SK-N-SH treated with all-trans-retinoic acid at 6 μM for 48 hours (cell line): ENCODE results near the gene ZNF584.

Experiments
- ATAC-seq: fragments of 200-7000 bp; cut with Tn5 transposase; 3 replicates; pipeline ENCODE4 v1.9.1; 2020; ENCODE audit warnings: mild to moderate bottlenecking, moderate library complexity
- ARNTL ChIP-seq: fragments of 450-650 bp; formaldehyde crosslinking; IDR thresholded peaks from 2 replicates; pipeline ENCODE4 v1.5.0; 2020; ENCODE audit warnings: low read depth, mild to moderate bottlenecking, moderate library complexity, borderline replicate concordance
- BACH2 ChIP-seq: fragments of 250-450 bp; sonication (Bioruptor Pico); IDR thresholded peaks from 2 replicates; pipeline ENCODE4 v1.9.0; 2021; ENCODE audit warnings: mild to moderate bottlenecking, borderline replicate concordance
- CREB5 ChIP-seq: fragments of 250-450 bp; sonication (Bioruptor Pico); IDR thresholded peaks from 2 replicates; pipeline ENCODE4 v1.5.1; 2020; ENCODE audit warnings: low read depth, mild to moderate bottlenecking, moderate library complexity
- CSDC2 ChIP-seq: fragments of 250-450 bp; sonication (Bioruptor Pico); IDR thresholded peaks from 2 replicates; pipeline ENCODE4 v1.5.0; 2020; ENCODE audit warnings: mild to moderate bottlenecking, moderate library complexity
- CSRNP3 ChIP-seq: fragments of 250-450 bp; sonication (Bioruptor Pico); IDR thresholded peaks from 2 replicates; pipeline ENCODE4 v1.5.1; 2021; ENCODE audit warnings: mild to moderate bottlenecking, moderate library complexity
- ESRRG ChIP-seq: fragments of 250-450 bp; sonication (Bioruptor Pico); IDR thresholded peaks from 2 replicates; pipeline ENCODE4 v1.6.1; 2021; ENCODE audit warnings: mild to moderate bottlenecking
- GLIS3 ChIP-seq: fragments of 250-450 bp; sonication (Bioruptor Pico); IDR thresholded peaks from 2 replicates; pipeline ENCODE4 v1.5.0; 2020; ENCODE audit warnings: mild to moderate bottlenecking, moderate library complexity
- ISL1 ChIP-seq: fragments of 250-450 bp; sonication (Bioruptor Pico); IDR thresholded peaks from 2 replicates; pipeline ENCODE4 v2.1.2; 2022; ENCODE audit warnings: mild to moderate bottlenecking, moderate library complexity
- PATZ1 ChIP-seq: fragments of 250-450 bp; sonication (Bioruptor Pico); IDR thresholded peaks from 2 replicates; pipeline ENCODE4 v1.8.0; 2020; ENCODE audit warnings: mild to moderate bottlenecking, moderate library complexity, borderline replicate concordance
- POU6F1 ChIP-seq: fragments of 250-450 bp; sonication (Bioruptor Pico); IDR thresholded peaks from 2 replicates; pipeline ENCODE4 v1.8.0; 2021; ENCODE audit warnings: low read depth, mild to moderate bottlenecking, moderate library complexity, borderline replicate concordance
- PPARA ChIP-seq: fragments of 250-450 bp; sonication (Bioruptor Pico); IDR thresholded peaks from 2 replicates; pipeline ENCODE4 v1.5.0; 2020; ENCODE audit warnings: mild to moderate bottlenecking, borderline replicate concordance
- RARB ChIP-seq: fragments of 250-450 bp; sonication (Bioruptor Pico); IDR thresholded peaks from 2 replicates; pipeline ENCODE4 v1.8.0; 2021; ENCODE audit warnings: mild to moderate bottlenecking, moderate library complexity
- SNAI2 ChIP-seq: fragments of 250-450 bp; sonication (Bioruptor Pico); IDR thresholded peaks from 2 replicates; pipeline ENCODE4 v1.5.0; 2020; ENCODE audit warnings: mild to moderate bottlenecking, moderate library complexity
- TCF4 ChIP-seq: fragments of 250-450 bp; sonication (Bioruptor Pico); IDR thresholded peaks from 2 replicates; pipeline ENCODE4 v1.8.0; 2021; ENCODE audit warnings: mild to moderate bottlenecking, moderate library complexity, borderline replicate concordance
- TOX ChIP-seq: fragments of 250-450 bp; sonication (Bioruptor Pico); IDR thresholded peaks from 2 replicates; pipeline ENCODE4 v1.8.0; 2021; ENCODE audit warnings: mild to moderate bottlenecking, moderate library complexity, borderline replicate concordance
- TSHZ2 ChIP-seq: fragments of 250-450 bp; sonication (Bioruptor Pico); IDR thresholded peaks from 2 replicates; pipeline ENCODE4 v1.5.0; 2020; ENCODE audit warnings: mild to moderate bottlenecking, moderate library complexity
- ZC3H10 ChIP-seq: fragments of 250-450 bp; sonication (Bioruptor Pico); IDR thresholded peaks from 2 replicates; pipeline ENCODE4 v1.5.1; 2021; ENCODE audit warnings: mild to moderate bottlenecking, moderate library complexity
- ZFP3 ChIP-seq: fragments of 250-450 bp; sonication (Bioruptor Pico); IDR thresholded peaks from 2 replicates; pipeline ENCODE4 v1.5.0; 2020; ENCODE audit warnings: mild to moderate bottlenecking, moderate library complexity
- ZFP30 ChIP-seq: fragments of 450-650 bp; formaldehyde crosslinking; IDR thresholded peaks from 2 replicates; pipeline ENCODE4 v1.5.0; 2022; ENCODE audit warnings: mild to moderate bottlenecking, moderate library complexity
- ZNF565 ChIP-seq: fragments of 450-650 bp; formaldehyde crosslinking; conservative IDR thresholded peaks from 2 replicates; pipeline ENCODE4 v1.5.0; 2020; ENCODE audit warnings: low read depth, mild to moderate bottlenecking, moderate library complexity
- ZNF70 ChIP-seq: fragments of 450-650 bp; formaldehyde crosslinking; IDR thresholded peaks from 2 replicates; pipeline ENCODE4 v1.5.0; 2020; ENCODE audit warnings: mild to moderate bottlenecking, moderate library complexity
- ZNF8 ChIP-seq: fragments of 450-650 bp; formaldehyde crosslinking; IDR thresholded peaks from 2 replicates; pipeline ENCODE4 v1.5.0; 2020; ENCODE audit warnings: mild to moderate bottlenecking, moderate library complexity

Gene ZNF584

GRCh38 chr19:58450856-58451357, 42.5 kb downstream of the ZNF584 start:
- TF ChIP-seq RARB (CRISPR knock-in tag) (no peak), SNAI2 (CRISPR knock-in tag) (no peak), PPARA (CRISPR knock-in tag) (no peak), TCF4 (CRISPR knock-in tag) (no peak), GLIS3 (no peak)
- peak; percentile 30 for ATAC-seq

- ATAC-seq = peak; percentile 98
- TF ChIP-seq POU6F1 (no peak), CSDC2 (CRISPR knock-in tag) (no peak), ZNF8 (CRISPR knock-in tag) (no peak), PATZ1 (CRISPR knock-in tag) (no peak), ZC3H10 (CRISPR knock-in tag) (no peak), TSHZ2 (no peak), SNAI2 (CRISPR knock-in tag) (no peak), ZNF565 (no peak), TOX (CRISPR knock-in tag) (no peak), PPARA (CRISPR knock-in tag) (no peak), ARNTL (CRISPR knock-in tag) (no peak), CREB5 (CRISPR knock-in tag) (no peak), ZFP3 (no peak), CSRNP3 (CRISPR knock-in tag) (no peak), ISL1 (CRISPR knock-in tag) (no peak), ESRRG (no peak), BACH2 (no peak), ZNF70 (CRISPR knock-in tag) (no peak), TCF4 (CRISPR knock-in tag) (no peak)
Observed at GRCh38 chr19:58451358-58452101, 43.1 kb downstream of the ZNF584 start, which contains the start of gene ZNF324B. TSS of gene ZNF324B (plus strand) at chr19:58451622. CDS start at chr19:58453702, 2,080 bp downstream.

- no peak for ATAC-seq
- TF ChIP-seq TCF4 (CRISPR knock-in tag) (no peak), GLIS3 (no peak), PPARA (CRISPR knock-in tag) (no peak), SNAI2 (CRISPR knock-in tag) (no peak), CREB5 (CRISPR knock-in tag) (no peak), ZNF70 (CRISPR knock-in tag) (no peak), ZC3H10 (CRISPR knock-in tag) (no peak), TSHZ2 (no peak), ZFP3 (no peak), ZFP30 (CRISPR knock-in tag) (no peak), ISL1 (CRISPR knock-in tag) (no peak), ZNF8 (CRISPR knock-in tag) (no peak), CSDC2 (CRISPR knock-in tag) (no peak), ESRRG (no peak)
Observed at GRCh38 chr19:58453743-58454142, 45.3 kb downstream of the ZNF584 start.
